Tibial artery (tissue), 4 donors: ENCODE results near the gene SLC66A1.

Experiments
- DNase-seq, 2 donors: peaks; one replicate each; pipeline ENCODE4 v3.0.0-alpha.2; 2019
- H3K27ac ChIP-seq, 2 donors: fragments of 200-600 bp; sonication (generic) in 1 of 2; 1 replicate in 1 of 2; 2 replicates in 1 of 2; pipeline ENCODE4 v1.5.1; 2018 to 2019; ENCODE audit warnings: mild to moderate bottlenecking in 1 of 2
- H3K27me3 ChIP-seq, 2 donors: fragments of 200-600 bp; sonication (generic) in 1 of 2; one replicate each; pipeline versions ENCODE4 v1.5.1 to v1.6.0; 2016 to 2019
- H3K36me3 ChIP-seq, 3 donors: fragments of 200-600 bp; sonication (generic) in 2 of 3; one replicate each; pipeline ENCODE4 v1.5.1; 2016 to 2019; ENCODE audit warnings: mild to moderate bottlenecking in 2 of 3
- H3K4me1 ChIP-seq, 4 donors: fragments of 200-600 bp; sonication (generic) in 2 of 4; 1 replicate in 3 of 4; 2 replicates in 1 of 4; pipeline ENCODE4 v1.5.1; 2016 to 2019
- H3K4me3 ChIP-seq, 2 donors: fragments of 200-600 bp; sonication (generic) in 1 of 2; 1 replicate in 1 of 2; 2 replicates in 1 of 2; pipeline ENCODE4 v1.5.1; 2018 to 2019; ENCODE audit warnings: mild to moderate bottlenecking in 2 of 2
- H3K9me3 ChIP-seq, 3 donors: fragments of 200-600 bp; sonication (generic) in 1 of 3; one replicate each; pipeline ENCODE4 v1.5.1; 2016 to 2019
- CTCF ChIP-seq, 2 experiments: fragments of 200-600 bp in 1 of 2; fragments of 450-650 bp in 1 of 2; IDR thresholded peaks; one replicate each; pipeline ENCODE4 v1.5.1; 2017 to 2019; ENCODE audit warnings: antibody characterized with exemption in 2 of 2, mild to moderate bottlenecking in 1 of 2, moderate library complexity in 1 of 2
- intact Hi-C: fragments of 100-400 bp; cut with DNase I; formaldehyde crosslinking; loops from one replicate; pipeline ENCODE4 v1.15.0; 2023; ENCODE audit warnings: low total_unique reads

The SLC66A1 gene

GRCh38 chr1:19374926-19375325 lies 62.8 kb downstream of the SLC66A1 start:
- no peak for TF ChIP-seq CTCF (IDR thresholded peaks at IDR 0.05)
- DNase-seq = no peak
- H3K27ac ChIP-seq = peak overlapping the region in 1 of 2 donors; percentile 33
- H3K4me3 ChIP-seq = no peak overlapping the region
- H3K4me1 ChIP-seq = peaks cover 0 to 31% (median 12%) of the 10 kb centered on the region in 4 donors
- intact Hi-C loops = no loop called here
- H3K36me3 ChIP-seq = peaks cover 24 to 79% (median 34%) of the 10 kb centered on the region in 3 donors
- H3K9me3 ChIP-seq = no peaks in the 10 kb centered on the region
- no peaks in the 10 kb centered on the region for H3K27me3 ChIP-seq

- TF ChIP-seq CTCF (IDR thresholded peaks at IDR 0.05) = no peak
- Histone ChIP-seq H3K4me3 (no peak overlapping the region), H3K4me1 (peaks cover 0 to 26% (median 11%) of the 10 kb centered on the region in 4 donors), H3K27ac (no peak overlapping the region), H3K9me3 (no peaks in the 10 kb centered on the region), H3K36me3 (peaks cover 24 to 87% (median 43%) of the 10 kb centered on the region in 3 donors), H3K27me3 (no peaks in the 10 kb centered on the region)
- no peak for DNase-seq
- intact Hi-C loops = no loop called here
Measured at GRCh38 chr1:19375631-19376400, 63.7 kb downstream of the SLC66A1 start.

- peaks cover 24 to 84% (median 45%) of the 10 kb centered on the region in 3 donors for H3K36me3 ChIP-seq
- H3K9me3 ChIP-seq = no peaks in the 10 kb centered on the region
- no peak for DNase-seq
- no peak overlapping the region for H3K4me3 ChIP-seq
- intact Hi-C loops = no loop called here
- no peak for TF ChIP-seq CTCF (IDR thresholded peaks at IDR 0.05)
- H3K4me1 ChIP-seq = peaks cover 0 to 24% (median 11%) of the 10 kb centered on the region in 4 donors
- H3K27ac ChIP-seq = no peak overlapping the region
- H3K27me3 ChIP-seq = no peaks in the 10 kb centered on the region
Measured at GRCh38 chr1:19376428-19377372, 64.6 kb downstream of the SLC66A1 start.

- Histone ChIP-seq H3K36me3 (peaks cover 24 to 77% (median 51%) of the 10 kb centered on the region in 3 donors), H3K27me3 (no peaks in the 10 kb centered on the region), H3K9me3 (no peaks in the 10 kb centered on the region), H3K4me3 (no peak overlapping the region), H3K4me1 (peaks cover 0 to 17% (median 9%) of the 10 kb centered on the region in 4 donors), H3K27ac (no peak overlapping the region)
- no peak for DNase-seq
- no peak for TF ChIP-seq CTCF (IDR thresholded peaks at IDR 0.05)
- intact Hi-C loops = no loop called here
Measured at GRCh38 chr1:19377812-19378718, 65.9 kb downstream of the SLC66A1 start.
